OCI-LY7 (cell line): ENCODE data around the gene DIAPH2. TPM values are rescaled to one million over a fixed set of nuclear protein-coding genes. Genes with fewer than 3 reads are reported as not detected.

ENCODE experiments used
- BruUV-seq: library from RNA; stranded (reverse); fragments of 400-500 nt; replicated peaks from 2 replicates; lab custom pipeline; 2021; lab: Mats Ljungman, UMichigan
- CTCF ChIA-PET: fragments of 300-600 bp; sonication (Branson Sonifier 250); formaldehyde crosslinking; loops from one replicate; lab custom pipeline; 2022; ENCODE audit warnings: antibody characterized with exemption; ENCODE audit not compliant: unreplicated experiment; lab: Charles Lee
- POLR2A ChIA-PET: fragments of 300-600 bp; sonication (Branson Sonifier 250); formaldehyde crosslinking; loops from one replicate; lab custom pipeline; 2022; ENCODE audit warnings: antibody characterized with exemption; lab: Charles Lee
- DNase-seq: peaks from one replicate; pipeline ENCODE4 v3.0.0-alpha.2; 2015; ENCODE audit warnings: low spot score
- H2AFZ ChIP-seq: fragments of 200-600 bp; sonication (generic), shearing (Covaris generic); 2 replicates; pipeline ENCODE4 v1.6.1; 2014; ENCODE audit warnings: mild to moderate bottlenecking, antibody characterized with exemption, low read length, moderate library complexity
- H3K27ac ChIP-seq: fragments of 200-600 bp; sonication (generic); 2 replicates; pipeline ENCODE4 v1.5.1; 2014; ENCODE audit warnings: mixed run types, low read depth, mild to moderate bottlenecking, moderate library complexity, low read length, inconsistent platforms; ENCODE audit not compliant: poor library complexity, severe bottlenecking
- H3K36me3 ChIP-seq: fragments of 200-600 bp; sonication (generic); 2 replicates; pipeline ENCODE4 v1.6.1; 2014; ENCODE audit warnings: mild to moderate bottlenecking, antibody characterized with exemption, low read length, moderate library complexity, mixed read lengths; ENCODE audit not compliant: insufficient read depth
- H3K4me1 ChIP-seq: fragments of 200-600 bp; sonication (generic); 2 replicates; pipeline ENCODE4 v1.5.1; 2014; ENCODE audit warnings: mild to moderate bottlenecking, low read length; ENCODE audit not compliant: insufficient read depth, poor library complexity, severe bottlenecking
- H3K4me2 ChIP-seq: fragments of 200-600 bp; sonication (generic); 2 replicates; pipeline ENCODE4 v1.6.1; 2014; ENCODE audit warnings: mild to moderate bottlenecking, low read length
- H3K4me3 ChIP-seq: fragments of 200-600 bp; sonication (generic); 2 replicates; pipeline ENCODE4 v1.5.1; 2014; ENCODE audit warnings: mild to moderate bottlenecking, low read depth, low read length; ENCODE audit not compliant: poor library complexity, severe bottlenecking
- H3K79me2 ChIP-seq: fragments of 200-600 bp; sonication (generic); 2 replicates; pipeline ENCODE4 v1.6.1; 2016; ENCODE audit warnings: low read depth, mild to moderate bottlenecking, low read length, moderate library complexity, mixed read lengths; ENCODE audit not compliant: insufficient read depth
- H3K9me2 ChIP-seq: fragments of 200-600 bp; sonication (generic); 2 replicates; pipeline ENCODE4 v1.6.1; 2016; ENCODE audit warnings: mild to moderate bottlenecking, low read length, mixed read lengths; ENCODE audit not compliant: insufficient read depth
- H3K9me3 ChIP-seq: fragments of 200-600 bp; sonication (generic); 2 replicates; pipeline ENCODE4 v1.6.1; 2014; ENCODE audit warnings: mild to moderate bottlenecking, mixed run types, low read length, mixed read lengths
- H4K20me1 ChIP-seq: fragments of 200-600 bp; sonication (generic); 2 replicates; pipeline ENCODE4 v1.6.1; 2014; ENCODE audit warnings: mild to moderate bottlenecking, antibody characterized with exemption, low read length, moderate library complexity, mixed read lengths; ENCODE audit not compliant: insufficient read depth
- CTCF ChIP-seq: fragments of 200-600 bp; sonication (generic); conservative IDR thresholded peaks from 2 replicates; pipeline ENCODE4 v1.5.1; 2014; ENCODE audit warnings: mild to moderate bottlenecking, antibody characterized with exemption, low read length, moderate library complexity, mixed read lengths
- EZH2phosphoT487 ChIP-seq: fragments of 200-600 bp; sonication (generic); IDR thresholded peaks from 2 replicates; pipeline ENCODE4 v1.6.1; 2018; ENCODE audit warnings: low read depth, borderline replicate concordance, mild to moderate bottlenecking, mixed run types, antibody characterized with exemption, low read length, moderate library complexity, mixed read lengths
- intact Hi-C: fragments of 100-400 bp; cut with micrococcal nuclease; formaldehyde crosslinking; loops from one replicate; pipeline ENCODE4 v1.10.0; 2022; ENCODE audit not compliant: unreplicated experiment
- total RNA-seq, 2 experiments: library from RNA; depleted of rRNA in 1 of 2; stranded (reverse); fragments of >200 nt in 1 of 2; shearing (Covaris generic) in 1 of 2; gene quantifications; 2 replicates each; pipeline ENCODE4 v1.2.3, GENCODE V29; 2014 to 2022

DIAPH2 gene
- total RNA-seq, 2 experiments from 2014 or later: 21.3 to 21.5 TPM

DNA sequence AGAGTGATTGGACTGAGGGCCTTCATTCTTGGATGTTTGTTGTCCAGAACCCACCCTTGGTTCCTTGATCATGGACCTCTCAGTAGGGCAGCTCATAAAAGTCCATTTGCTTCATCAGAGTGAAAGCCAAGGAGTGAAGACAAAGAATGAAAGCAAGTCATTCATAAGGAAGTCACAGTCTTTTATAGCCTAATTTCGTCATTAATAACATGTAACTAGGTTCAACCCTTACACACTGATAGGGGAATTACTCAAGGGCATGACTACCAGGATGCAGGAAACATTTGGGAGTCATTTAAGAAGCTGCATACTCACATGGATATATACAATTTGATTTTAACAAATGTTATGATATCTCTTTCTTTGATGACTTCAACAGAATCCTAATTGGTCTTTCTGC, 294.3 kb downstream of the DIAPH2 start:
- intact Hi-C loops: no loop called here
- no peaks in the 10 kb centered on the region for H3K9me3 ChIP-seq
- H3K4me3 ChIP-seq: no peak overlapping the region
- DNase-seq: no peak
- BruUV-seq: no TSS peak
- H3K79me2 ChIP-seq: no peaks in the 10 kb centered on the region
- no peak overlapping the region for H3K27ac ChIP-seq
- CTCF ChIA-PET: no interaction called here
- no peaks in the 10 kb centered on the region for H3K9me2 ChIP-seq
- no peaks in the 10 kb centered on the region for H3K4me1 ChIP-seq
- POLR2A ChIA-PET: no interaction called here
- no peak overlapping the region for H3K4me2 ChIP-seq
- H3K36me3 ChIP-seq: no peaks in the 10 kb centered on the region
- TF ChIP-seq EZH2phosphoT487: no peak
- no peak for TF ChIP-seq CTCF
- no peaks in the 10 kb centered on the region for H4K20me1 ChIP-seq
- no peak overlapping the region for H2AFZ ChIP-seq

GRCh38 chrX:96979766-96980165, 295.1 kb downstream of the DIAPH2 start:
- H3K9me2 ChIP-seq: no peaks in the 10 kb centered on the region
- no peaks in the 10 kb centered on the region for H3K36me3 ChIP-seq
- H3K4me1 ChIP-seq: no peaks in the 10 kb centered on the region
- H3K4me2 ChIP-seq: no peak overlapping the region
- no peaks in the 10 kb centered on the region for H3K79me2 ChIP-seq
- H3K4me3 ChIP-seq: no peak overlapping the region
- CTCF ChIA-PET: no interaction called here
- H4K20me1 ChIP-seq: no peaks in the 10 kb centered on the region
- H2AFZ ChIP-seq: no peak overlapping the region
- intact Hi-C loops: no loop called here
- H3K27ac ChIP-seq: no peak overlapping the region
- POLR2A ChIA-PET: no interaction called here
- no peaks in the 10 kb centered on the region for H3K9me3 ChIP-seq
- DNase-seq: no peak
- TF ChIP-seq CTCF: no peak
- TF ChIP-seq EZH2phosphoT487: no peak
- no TSS peak for BruUV-seq

- Histone ChIP-seq H3K4me2 (no peak overlapping the region), H3K36me3 (no peaks in the 10 kb centered on the region), H3K9me2 (no peaks in the 10 kb centered on the region), H3K9me3 (no peaks in the 10 kb centered on the region), H2AFZ (no peak overlapping the region), H3K79me2 (no peaks in the 10 kb centered on the region), H3K27ac (no peak overlapping the region), H3K4me3 (no peak overlapping the region), H4K20me1 (no peaks in the 10 kb centered on the region), H3K4me1 (no peaks in the 10 kb centered on the region)
- no peak for DNase-seq
- BruUV-seq: no TSS peak
- no peak for TF ChIP-seq EZH2phosphoT487
- TF ChIP-seq CTCF: no peak
- ChIA-PET POLR2A (no interaction called here), CTCF (no interaction called here)
- intact Hi-C loops: no loop called here
Observed at GRCh38 chrX:96982161-96982560, 297.5 kb downstream of the DIAPH2 start.
